Activated naive CD8-positive, alpha-beta T cell treated with anti-CD3 and anti-CD28 coated beads for 36 hours (primary cell): ENCODE results near the gene EEF1AKMT4. TPM values are rescaled to one million over a fixed set of nuclear protein-coding genes. Genes with fewer than 3 reads are reported as not detected.
A peak's percentile ranks its signal among the peaks of the same experiment; 100 is the strongest.
"Not testable (repeated sequence)": the region's sequence is repeated elsewhere in the genome, so short reads cannot be mapped to it uniquely, and the experiment has no call there.

ENCODE experiments used
- DNase-seq: peaks from one replicate; pipeline ENCODE4 v3.0.0; 2021
- H3K27ac Mint-ChIP-seq: one replicate; pipeline ENCODE4 v1.8.0; 2022; ENCODE audit warnings: mild to moderate bottlenecking, moderate library complexity, mixed read lengths
- H3K27me3 Mint-ChIP-seq: one replicate; pipeline ENCODE4 v1.8.0; 2022; ENCODE audit warnings: mild to moderate bottlenecking, mixed read lengths
- H3K36me3 Mint-ChIP-seq: one replicate; pipeline ENCODE4 v1.8.0; 2021; ENCODE audit warnings: mild to moderate bottlenecking, mixed read lengths
- H3K4me1 Mint-ChIP-seq: one replicate; pipeline ENCODE4 v1.8.0; 2021; ENCODE audit warnings: mixed read lengths
- H3K4me3 Mint-ChIP-seq: one replicate; pipeline ENCODE4 v1.8.0; 2022; ENCODE audit warnings: mild to moderate bottlenecking, moderate library complexity, mixed read lengths
- H3K9me3 Mint-ChIP-seq: one replicate; pipeline ENCODE4 v1.8.0; 2022; ENCODE audit warnings: mixed read lengths
- total RNA-seq, 2 experiments: library from RNA; stranded (reverse); gene quantifications; one replicate each; pipeline ENCODE4 v1.2.3, GENCODE V29; 2021

The EEF1AKMT4 gene
- total RNA-seq, 2 experiments from 2014 or later, result 10.2 to 10.9 TPM

GRCh38 chr3:184261854-184262763, 12.6 kb downstream of the EEF1AKMT4 start:
- H3K36me3 Mint-ChIP-seq, result peaks cover 16% of the 10 kb centered on the region
- DNase-seq, result peak; percentile 28
- peak overlapping the region; percentile 71 for H3K4me3 Mint-ChIP-seq
- peaks cover under 1% of the 10 kb centered on the region for H3K9me3 Mint-ChIP-seq
- peaks cover 17% of the 10 kb centered on the region for H3K4me1 Mint-ChIP-seq
- no peak overlapping the region for H3K27ac Mint-ChIP-seq
- peaks cover 55% of the 10 kb centered on the region for H3K27me3 Mint-ChIP-seq

- no peak overlapping the region for H3K27ac Mint-ChIP-seq
- DNase-seq, result no peak
- H3K4me1 Mint-ChIP-seq, result peaks cover 17% of the 10 kb centered on the region
- peaks cover 16% of the 10 kb centered on the region for H3K36me3 Mint-ChIP-seq
- H3K27me3 Mint-ChIP-seq, result peaks cover 61% of the 10 kb centered on the region
- peak overlapping the region; percentile 71 for H3K4me3 Mint-ChIP-seq
- peaks cover 4% of the 10 kb centered on the region for H3K9me3 Mint-ChIP-seq
These were observed 13.3 kb downstream of the EEF1AKMT4 start for GRCh38 chr3:184262764-184263179.

GRCh38 chr3:184267249-184267648, 17.8 kb downstream of the EEF1AKMT4 start:
- not testable (repeated sequence) for DNase-seq, H3K36me3 Mint-ChIP-seq, H3K9me3 Mint-ChIP-seq, H3K4me3 Mint-ChIP-seq, H3K27ac Mint-ChIP-seq, H3K4me1 Mint-ChIP-seq
- H3K27me3 Mint-ChIP-seq, result peaks cover 61% of the 10 kb centered on the region

- no peaks in the 10 kb centered on the region for H3K36me3 Mint-ChIP-seq
- H3K9me3 Mint-ChIP-seq, result peaks cover 2% of the 10 kb centered on the region
- H3K27ac Mint-ChIP-seq, result no peak overlapping the region
- no peak overlapping the region for H3K4me3 Mint-ChIP-seq
- peaks cover 61% of the 10 kb centered on the region for H3K27me3 Mint-ChIP-seq
- peaks cover 2% of the 10 kb centered on the region for H3K4me1 Mint-ChIP-seq
- DNase-seq, result no peak
These were observed 22.8 kb downstream of the EEF1AKMT4 start for GRCh38 chr3:184272269-184272668.

- no peak overlapping the region for H3K4me3 Mint-ChIP-seq
These were observed 25.9 kb downstream of the EEF1AKMT4 start for GRCh38 chr3:184275381-184275701.

DNA sequence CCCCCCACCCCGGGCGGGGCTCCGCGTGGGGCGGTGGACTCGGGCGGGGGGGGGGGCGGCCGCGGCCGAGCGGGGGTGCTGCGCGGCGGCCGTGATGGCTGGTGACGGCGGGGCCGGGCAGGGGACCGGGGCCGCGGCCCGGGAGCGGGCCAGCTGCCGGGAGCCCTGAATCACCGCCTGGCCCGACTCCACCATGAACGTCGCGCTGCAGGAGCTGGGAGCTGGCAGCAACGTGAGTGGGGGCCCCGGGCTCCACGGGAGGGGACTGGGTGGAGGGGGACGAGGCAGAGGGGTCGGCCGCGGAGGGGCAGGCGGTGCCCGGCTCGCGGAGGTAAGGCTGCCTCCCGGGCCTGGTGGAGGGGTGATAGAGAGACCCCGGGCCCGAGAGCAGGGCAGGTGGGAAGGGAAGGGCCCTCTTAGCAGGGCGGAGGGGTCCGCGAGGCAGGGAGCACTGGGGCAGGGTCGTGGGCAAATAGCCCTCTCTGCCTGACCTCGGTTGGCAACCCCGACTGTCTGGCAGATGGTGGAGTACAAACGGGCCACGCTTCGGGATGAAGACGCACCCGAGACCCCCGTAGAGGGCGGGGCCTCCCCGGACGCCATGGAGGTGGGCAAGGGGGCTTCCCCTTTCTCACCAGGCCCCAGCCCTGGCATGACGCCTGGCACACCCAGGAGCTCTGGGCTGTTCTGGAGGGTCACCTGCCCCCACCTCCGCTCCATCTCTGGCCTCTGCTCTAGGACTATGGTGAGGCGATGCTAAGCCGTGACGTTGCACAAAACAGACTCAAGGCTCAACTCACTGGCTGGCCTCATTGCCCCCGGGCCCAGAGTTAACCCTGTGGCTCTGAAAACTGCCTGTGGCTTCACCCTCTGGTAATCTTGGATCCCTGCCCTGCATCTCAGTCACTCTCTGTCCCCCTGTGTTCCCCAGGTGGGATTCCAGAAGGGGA, 26.8 kb downstream of the EEF1AKMT4 start, which contains the start of gene ECE2:
TSS of gene ECE2 (plus strand) at position 62 of the 950 bp plus-strand sequence. CDS start at position 194, 132 bp downstream.
- Mint-ChIP-seq H3K27me3 (peaks cover 57% of the 10 kb centered on the region), H3K27ac (no peak within 1 kb of the TSS), H3K4me3 (no peak within 1 kb of the TSS), H3K36me3 (no peaks in the 10 kb centered on the region), H3K9me3 (no peaks in the 10 kb centered on the region), H3K4me1 (peaks cover 2% of the 10 kb centered on the region)
- DNase-seq, result no peak

More at GRCh38 chr3:184275381-184275701, 25.9 kb downstream of the EEF1AKMT4 start:
- no peak for DNase-seq
- Mint-ChIP-seq H3K9me3 (no peaks in the 10 kb centered on the region), H3K36me3 (no peaks in the 10 kb centered on the region), H3K4me1 (peaks cover 2% of the 10 kb centered on the region), H3K27ac (no peak overlapping the region), H3K27me3 (peaks cover 57% of the 10 kb centered on the region)

DNA sequence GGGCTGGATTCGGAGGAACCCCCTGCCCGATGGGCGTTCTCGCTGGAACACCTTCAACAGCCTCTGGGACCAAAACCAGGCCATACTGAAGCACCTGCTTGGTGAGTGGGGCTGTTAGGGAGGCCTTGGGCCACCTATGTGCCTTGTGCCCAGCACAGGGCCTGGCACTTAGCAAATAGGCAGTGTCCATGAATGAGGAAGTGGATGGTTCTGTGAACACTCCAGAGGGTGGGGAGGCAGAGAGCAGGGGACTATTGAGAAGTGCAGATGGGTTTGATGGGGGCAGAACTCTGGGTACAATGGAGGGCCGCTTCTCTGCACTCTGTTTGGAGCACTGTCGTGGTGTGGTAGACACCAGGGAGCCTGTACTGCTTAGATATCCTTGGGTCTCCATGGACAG, 27.9 kb downstream of the EEF1AKMT4 start:
- DNase-seq, result no peak
- peaks cover 2% of the 10 kb centered on the region for H3K4me1 Mint-ChIP-seq
- no peak overlapping the region for H3K27ac Mint-ChIP-seq
- H3K36me3 Mint-ChIP-seq, result no peaks in the 10 kb centered on the region
- no peak overlapping the region for H3K4me3 Mint-ChIP-seq
- no peaks in the 10 kb centered on the region for H3K9me3 Mint-ChIP-seq
- peaks cover 46% of the 10 kb centered on the region for H3K27me3 Mint-ChIP-seq

DNA sequence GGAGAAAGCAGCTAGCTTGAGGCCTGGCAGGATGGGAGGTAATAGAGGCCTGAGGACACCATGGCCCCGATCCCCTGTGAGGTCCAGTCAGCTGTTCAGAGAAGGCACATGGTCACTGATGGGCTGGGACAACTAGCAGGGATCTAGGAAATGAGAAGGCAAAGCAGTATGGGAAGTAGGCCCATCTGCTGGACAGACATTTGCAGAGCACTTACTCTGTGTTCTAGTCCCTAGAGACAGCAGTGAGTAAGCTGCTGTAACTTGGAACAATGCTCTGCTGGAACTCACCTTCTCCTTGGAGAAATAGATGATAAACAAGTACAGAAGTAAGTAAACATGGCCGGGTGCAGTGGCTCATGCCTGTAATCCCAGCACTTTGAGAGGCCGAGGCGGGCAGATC, 33.5 kb downstream of the EEF1AKMT4 start:
- Mint-ChIP-seq H3K4me3 (no peak overlapping the region), H3K9me3 (no peaks in the 10 kb centered on the region), H3K36me3 (no peaks in the 10 kb centered on the region), H3K4me1 (no peaks in the 10 kb centered on the region), H3K27me3 (peaks cover 24% of the 10 kb centered on the region), H3K27ac (no peak overlapping the region)
- DNase-seq, result no peak

DNA sequence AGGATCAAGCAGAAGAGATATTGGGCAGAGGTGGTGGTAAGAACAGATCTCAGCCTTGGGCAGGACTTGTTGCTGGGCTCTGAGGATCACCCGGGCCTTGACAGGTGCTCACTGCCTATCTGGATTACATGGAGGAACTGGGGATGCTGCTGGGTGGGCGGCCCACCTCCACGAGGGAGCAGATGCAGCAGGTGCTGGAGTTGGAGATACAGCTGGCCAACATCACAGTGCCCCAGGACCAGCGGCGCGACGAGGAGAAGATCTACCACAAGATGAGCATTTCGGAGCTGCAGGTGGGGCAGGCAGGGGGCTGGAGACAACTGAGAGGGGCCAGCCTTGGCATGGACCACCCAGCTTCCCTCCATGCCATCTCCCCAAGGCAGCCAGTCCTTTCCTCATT, 34.2 kb downstream of the EEF1AKMT4 start:
- Mint-ChIP-seq H3K4me1 (no peaks in the 10 kb centered on the region), H3K4me3 (no peak overlapping the region), H3K36me3 (no peaks in the 10 kb centered on the region), H3K9me3 (no peaks in the 10 kb centered on the region), H3K27ac (no peak overlapping the region), H3K27me3 (peaks cover 22% of the 10 kb centered on the region)
- DNase-seq, result no peak

DNA sequence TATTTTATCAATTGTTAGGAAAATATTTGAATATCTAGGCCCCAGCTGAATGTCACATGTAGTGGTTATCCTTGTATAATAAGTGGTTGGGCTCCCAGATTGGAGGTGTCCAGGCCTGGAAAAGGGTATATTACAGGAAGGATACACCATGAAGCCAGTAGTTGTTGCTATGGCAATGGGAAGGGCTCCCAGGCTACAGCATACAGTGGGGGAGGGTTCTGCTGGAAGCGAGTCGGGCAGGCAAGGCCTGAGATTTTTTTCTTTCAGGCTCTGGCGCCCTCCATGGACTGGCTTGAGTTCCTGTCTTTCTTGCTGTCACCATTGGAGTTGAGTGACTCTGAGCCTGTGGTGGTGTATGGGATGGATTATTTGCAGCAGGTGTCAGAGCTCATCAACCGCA, 35.2 kb downstream of the EEF1AKMT4 start:
- H3K9me3 Mint-ChIP-seq, result no peaks in the 10 kb centered on the region
- H3K4me3 Mint-ChIP-seq, result no peak overlapping the region
- peaks cover 3% of the 10 kb centered on the region for H3K4me1 Mint-ChIP-seq
- H3K27me3 Mint-ChIP-seq, result peaks cover 25% of the 10 kb centered on the region
- H3K36me3 Mint-ChIP-seq, result no peaks in the 10 kb centered on the region
- H3K27ac Mint-ChIP-seq, result no peak overlapping the region
- peak; percentile 41 for DNase-seq

DNA sequence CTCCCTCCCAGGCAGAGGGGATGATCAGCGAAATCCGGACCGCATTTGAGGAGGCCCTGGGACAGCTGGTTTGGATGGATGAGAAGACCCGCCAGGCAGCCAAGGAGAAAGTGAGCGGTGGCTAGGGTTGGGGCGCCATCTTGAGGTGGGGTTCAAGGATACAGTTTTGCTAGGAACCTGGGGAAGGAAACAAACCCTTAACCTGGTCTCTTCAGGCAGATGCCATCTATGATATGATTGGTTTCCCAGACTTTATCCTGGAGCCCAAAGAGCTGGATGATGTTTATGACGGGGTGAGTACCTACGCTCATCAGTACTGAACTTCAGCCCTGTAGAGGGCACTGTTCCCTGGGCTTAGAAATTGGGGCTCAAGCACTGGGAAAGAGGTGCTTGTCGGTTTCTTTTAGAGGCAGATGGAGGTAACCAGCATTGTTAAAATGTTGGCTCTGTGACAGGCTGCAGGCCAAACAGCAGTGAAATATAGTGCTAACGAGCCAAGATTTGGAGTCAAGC, 40.0 kb downstream of the EEF1AKMT4 start:
- Mint-ChIP-seq H3K27ac (no peak overlapping the region), H3K4me1 (peaks cover 3% of the 10 kb centered on the region), H3K9me3 (no peaks in the 10 kb centered on the region), H3K27me3 (peaks cover 25% of the 10 kb centered on the region), H3K36me3 (no peaks in the 10 kb centered on the region), H3K4me3 (no peak overlapping the region)
- peak; percentile 64 for DNase-seq

- Mint-ChIP-seq H3K4me1 (peaks cover 3% of the 10 kb centered on the region), H3K9me3 (no peaks in the 10 kb centered on the region), H3K36me3 (no peaks in the 10 kb centered on the region)
These were observed 40.9 kb downstream of the EEF1AKMT4 start for GRCh38 chr3:184290331-184290730.

DNA sequence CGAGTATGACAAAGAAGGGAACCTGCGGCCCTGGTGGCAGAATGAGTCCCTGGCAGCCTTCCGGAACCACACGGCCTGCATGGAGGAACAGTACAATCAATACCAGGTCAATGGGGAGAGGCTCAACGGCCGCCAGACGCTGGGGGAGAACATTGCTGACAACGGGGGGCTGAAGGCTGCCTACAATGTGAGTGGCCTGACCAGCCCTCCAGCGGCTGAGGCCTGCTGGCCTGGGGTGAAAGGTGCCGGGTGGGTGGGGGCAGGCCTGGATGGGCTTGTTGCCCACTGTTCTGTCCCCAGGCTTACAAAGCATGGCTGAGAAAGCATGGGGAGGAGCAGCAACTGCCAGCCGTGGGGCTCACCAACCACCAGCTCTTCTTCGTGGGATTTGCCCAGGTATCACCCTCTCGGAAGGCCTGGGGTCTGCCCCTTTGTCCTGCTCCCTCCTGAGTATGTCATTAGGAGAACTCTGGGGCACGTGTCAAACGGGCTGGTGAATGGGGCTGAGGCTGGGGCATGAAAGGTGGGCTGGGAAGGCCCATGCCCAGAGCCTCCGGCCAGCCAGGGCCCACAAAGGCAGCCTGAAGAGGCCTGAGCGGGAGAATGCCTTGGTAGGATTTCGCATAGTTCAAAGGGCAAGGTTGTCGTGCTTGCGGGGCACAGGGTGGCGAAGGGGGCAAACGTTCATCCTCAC, 41.7 kb downstream of the EEF1AKMT4 start:
- Mint-ChIP-seq H3K27ac (no peak overlapping the region), H3K9me3 (no peaks in the 10 kb centered on the region), H3K36me3 (no peaks in the 10 kb centered on the region), H3K27me3 (peaks cover 18% of the 10 kb centered on the region), H3K4me1 (peaks cover 3% of the 10 kb centered on the region), H3K4me3 (no peak overlapping the region)
- DNase-seq, result no peak

More at GRCh38 chr3:184290331-184290730, 40.9 kb downstream of the EEF1AKMT4 start:
- H3K27me3 Mint-ChIP-seq, result peaks cover 25% of the 10 kb centered on the region
- DNase-seq, result no peak
- H3K27ac Mint-ChIP-seq, result no peak overlapping the region
- no peak overlapping the region for H3K4me3 Mint-ChIP-seq

GRCh38 chr3:184291738-184292445, 42.4 kb downstream of the EEF1AKMT4 start:
- H3K27ac Mint-ChIP-seq, result no peak overlapping the region

More at GRCh38 chr3:184291738-184292445, 42.4 kb downstream of the EEF1AKMT4 start:
- peaks cover 3% of the 10 kb centered on the region for H3K4me1 Mint-ChIP-seq
- DNase-seq, result no peak
- H3K36me3 Mint-ChIP-seq, result no peaks in the 10 kb centered on the region
- no peak overlapping the region for H3K4me3 Mint-ChIP-seq
- peaks cover 11% of the 10 kb centered on the region for H3K27me3 Mint-ChIP-seq
- no peaks in the 10 kb centered on the region for H3K9me3 Mint-ChIP-seq
